H1 (cell line): ENCODE results near the gene TEX48. TPM values are rescaled to one million over a fixed set of nuclear protein-coding genes. Genes with fewer than 3 reads are reported as not detected.

Experiments
- CTCF ChIA-PET: fragments of 300-600 bp; sonication (Branson Sonifier 250); formaldehyde crosslinking; loops from one replicate; lab custom pipeline; 2021; ENCODE audit not compliant: partially characterized antibody; lab: Charles Lee
- POLR2A ChIA-PET: fragments of 300-600 bp; sonication (Branson Sonifier 250); formaldehyde crosslinking; loops from one replicate; lab custom pipeline; 2021; ENCODE audit warnings: inconsistent platforms; ENCODE audit not compliant: partially characterized antibody; lab: Charles Lee
- DNase-seq, 2 experiments: peaks; one replicate each; pipeline versions ENCODE4 v3.0.0 to v3.0.0-alpha.2; 2010 to 2022; ENCODE audit warnings: low spot score in 2 of 2, low read depth in 1 of 2, mixed read lengths in 1 of 2
- FAIRE-seq: peaks from 2 replicates; lab custom pipeline; 2011; peaks lifted over from hg19 to GRCh38; lab: Jason Lieb, UNC
- H2AFZ ChIP-seq: 2 replicates; pipeline ENCODE4 v1.8.1; 2012; ENCODE audit warnings: low read length, inconsistent platforms
- H2AK5ac ChIP-seq: 2 replicates; pipeline ENCODE4 v1.6.1; 2013; ENCODE audit warnings: low read depth, low read length
- H2BK120ac ChIP-seq: replicated peaks from 2 replicates; pipeline ENCODE3; 2013; ENCODE audit warnings: low read depth, low read length, inconsistent platforms
- H2BK12ac ChIP-seq: 2 replicates; pipeline ENCODE4 v1.6.1; 2013; ENCODE audit warnings: low read depth, low read length
- H2BK15ac ChIP-seq: 2 replicates; pipeline ENCODE4 v1.6.1; 2013; ENCODE audit warnings: low read length
- H2BK20ac ChIP-seq: 2 replicates; pipeline ENCODE4 v1.6.1; 2013; ENCODE audit warnings: low read length
- H2BK5ac ChIP-seq: 2 replicates; pipeline ENCODE4 v1.6.1; 2013; ENCODE audit warnings: low read depth, low read length
- H3K14ac ChIP-seq: 2 replicates; pipeline ENCODE4 v1.6.1; 2013; ENCODE audit warnings: inconsistent platforms; ENCODE audit not compliant: insufficient read length
- H3K18ac ChIP-seq: 2 replicates; pipeline ENCODE4 v1.6.1; 2013; ENCODE audit warnings: low read length; ENCODE audit errors: extremely low read depth
- H3K23ac ChIP-seq: 2 replicates; pipeline ENCODE4 v1.6.1; 2013; ENCODE audit warnings: inconsistent platforms; ENCODE audit not compliant: insufficient read length
- H3K23me2 ChIP-seq: 2 replicates; pipeline ENCODE4 v1.6.1; 2013; ENCODE audit warnings: low read depth, low read length
- H3K27ac ChIP-seq: 2 replicates; pipeline ENCODE4 v1.6.1; 2011; ENCODE audit warnings: low read depth, low read length, inconsistent platforms
- H3K27me3 ChIP-seq, 4 experiments: replicated peaks in 1 of 4; 1 replicate in 1 of 4; 2 replicates in 3 of 4; pipeline versions ENCODE4 v1.6.1 to v1.8.1; 2011 to 2013; ENCODE audit warnings: low read length in 3 of 4, mild to moderate bottlenecking in 3 of 4, inconsistent platforms in 2 of 4, mixed read lengths in 2 of 4, moderate library complexity in 1 of 4; ENCODE audit not compliant: control insufficient read depth in 3 of 4, insufficient read depth in 3 of 4; ENCODE audit errors: extremely low read depth in 1 of 4
- H3K36me3 ChIP-seq, 4 experiments: 2 replicates each; pipeline versions ENCODE4 v1.6.1 to v1.8.1; 2011 to 2013; ENCODE audit warnings: mild to moderate bottlenecking in 4 of 4, low read length in 3 of 4, moderate library complexity in 2 of 4, control low read depth in 1 of 4, inconsistent platforms in 1 of 4; ENCODE audit not compliant: insufficient read depth in 4 of 4, control insufficient read depth in 2 of 4
- H3K4ac ChIP-seq: replicated peaks from 2 replicates; pipeline ENCODE3; 2013; ENCODE audit warnings: low read length, low read depth, mixed read lengths, inconsistent platforms; ENCODE audit not compliant: insufficient read length
- H3K4me1 ChIP-seq, 4 experiments: replicated peaks in 1 of 4; 1 replicate in 1 of 4; 2 replicates in 3 of 4; pipeline versions ENCODE4 v1.6.1 to v1.8.1; 2011 to 2013; ENCODE audit warnings: low read length in 3 of 4, inconsistent platforms in 2 of 4, mixed read lengths in 1 of 4; ENCODE audit not compliant: insufficient read depth in 4 of 4, control insufficient read depth in 3 of 4
- H3K4me2 ChIP-seq, 2 experiments: 2 replicates each; pipeline versions ENCODE4 v1.6.1 to v1.8.1; 2011 to 2013; ENCODE audit warnings: low read depth in 2 of 2, low read length in 2 of 2, control low read depth in 1 of 2, inconsistent platforms in 1 of 2, mild to moderate bottlenecking in 1 of 2; ENCODE audit not compliant: insufficient read depth in 1 of 2
- H3K4me3 ChIP-seq, 4 experiments: fragments of 200-600, 300-600 bp in 1 of 4; sonication (generic), shearing (Covaris generic), sonication (Bioruptor Twin) in 1 of 4; 2 replicates each; pipeline versions ENCODE4 v1.5.1 to v1.8.1; 2011 to 2016; ENCODE audit warnings: low read length in 4 of 4, low read depth in 3 of 4, control low read depth in 2 of 4, inconsistent platforms in 2 of 4, mild to moderate bottlenecking in 2 of 4, mixed read lengths in 1 of 4, moderate library complexity in 1 of 4; ENCODE audit not compliant: insufficient read depth in 2 of 4; ENCODE audit errors: extremely low read depth in 1 of 4
- H3K56ac ChIP-seq: replicated peaks from 2 replicates; pipeline ENCODE3; 2013; ENCODE audit warnings: low read depth, mild to moderate bottlenecking, mixed read lengths, low read length, inconsistent platforms; ENCODE audit not compliant: insufficient read length
- H3K79me1 ChIP-seq: 2 replicates; pipeline ENCODE4 v1.6.1; 2013; ENCODE audit warnings: low read depth, low read length, control low read depth
- H3K79me2 ChIP-seq, 2 experiments: 2 replicates each; pipeline versions ENCODE4 v1.6.1 to v1.8.1; 2012 to 2013; ENCODE audit warnings: low read length in 2 of 2, mild to moderate bottlenecking in 2 of 2, inconsistent platforms in 1 of 2; ENCODE audit not compliant: insufficient read depth in 2 of 2, control insufficient read depth in 1 of 2
- H3K9ac ChIP-seq, 4 experiments: replicated peaks in 1 of 4; 1 replicate in 1 of 4; 2 replicates in 3 of 4; pipeline versions ENCODE4 v1.6.1 to v1.8.1; 2011 to 2013; ENCODE audit warnings: low read depth in 3 of 4, low read length in 3 of 4, control low read depth in 2 of 4, mild to moderate bottlenecking in 2 of 4, moderate library complexity in 2 of 4, inconsistent platforms in 1 of 4; ENCODE audit errors: extremely low read depth in 1 of 4
- H3K9me3 ChIP-seq, 2 experiments: 2 replicates each; pipeline versions ENCODE4 v1.6.1 to v1.8.1; 2012 to 2013; ENCODE audit warnings: mild to moderate bottlenecking in 2 of 2, moderate library complexity in 2 of 2, control low read depth in 1 of 2, inconsistent platforms in 1 of 2, low read depth in 1 of 2, low read length in 1 of 2, mixed read lengths in 1 of 2; ENCODE audit not compliant: insufficient read depth in 2 of 2
- H4K20me1 ChIP-seq, 2 experiments: replicated peaks in 1 of 2; 2 replicates each; pipeline versions ENCODE3 to v1.8.1; 2011 to 2013; ENCODE audit warnings: inconsistent platforms in 2 of 2, low read length in 2 of 2, mild to moderate bottlenecking in 1 of 2; ENCODE audit not compliant: insufficient read depth in 2 of 2, control insufficient read depth in 1 of 2
- H4K5ac ChIP-seq: 2 replicates; pipeline ENCODE4 v1.6.1; 2013; ENCODE audit warnings: low read length, low read depth, mixed read lengths, inconsistent platforms; ENCODE audit not compliant: insufficient read length
- H4K8ac ChIP-seq: 2 replicates; pipeline ENCODE4 v1.8.0; 2013; ENCODE audit warnings: mild to moderate bottlenecking, moderate library complexity, low read length, inconsistent platforms; ENCODE audit not compliant: insufficient read depth; ENCODE audit errors: extremely low read depth
- H4K91ac ChIP-seq: replicated peaks from 2 replicates; pipeline ENCODE3; 2013; ENCODE audit warnings: low read length, mixed read lengths, inconsistent platforms; ENCODE audit not compliant: insufficient read length
- BRCA1 ChIP-seq: IDR thresholded peaks from 2 replicates; pipeline ENCODE4 v1.6.1; 2012; ENCODE audit warnings: low read depth, low read length, improper control_type of control experiment
- CHD1 ChIP-seq: IDR thresholded peaks from 2 replicates; pipeline ENCODE4 v1.6.1; 2012; ENCODE audit warnings: low read depth, low read length, improper control_type of control experiment
- CREB1 ChIP-seq: IDR thresholded peaks from 2 replicates; pipeline ENCODE4 v1.6.1; 2012; ENCODE audit warnings: inconsistent platforms
- FOSL1 ChIP-seq: IDR thresholded peaks from 2 replicates; pipeline ENCODE4 v1.6.1; 2011; ENCODE audit warnings: mild to moderate bottlenecking, low read depth, low read length, moderate library complexity; ENCODE audit not compliant: insufficient read depth
- HDAC2 ChIP-seq, 2 experiments: fragments of 300-600 bp in 1 of 2; sonication (generic) in 1 of 2; IDR thresholded peaks; 2 replicates each; pipeline ENCODE4 v1.6.1; 2011 to 2012; ENCODE audit warnings: low read depth in 2 of 2, low read length in 2 of 2, mild to moderate bottlenecking in 2 of 2, moderate library complexity in 2 of 2, borderline replicate concordance in 1 of 2, inconsistent platforms in 1 of 2
- NANOG ChIP-seq: IDR thresholded peaks from 2 replicates; pipeline ENCODE4 v1.6.1; 2011; ENCODE audit warnings: low read length, low read depth, mild to moderate bottlenecking, inconsistent platforms; ENCODE audit not compliant: insufficient read depth, poor library complexity, severe bottlenecking
- SIN3A ChIP-seq, 2 experiments: IDR thresholded peaks in 1 of 2; conservative IDR thresholded peaks in 1 of 2; 2 replicates each; pipeline ENCODE4 v1.6.1; 2011 to 2012; ENCODE audit warnings: low read length in 2 of 2, improper control_type of control experiment in 1 of 2, low read depth in 1 of 2, mild to moderate bottlenecking in 1 of 2
- TAF1 ChIP-seq: IDR thresholded peaks from 2 replicates; pipeline ENCODE4 v1.6.1; 2011; ENCODE audit warnings: mild to moderate bottlenecking, low read depth, low read length
- TEAD4 ChIP-seq: IDR thresholded peaks from 2 replicates; pipeline ENCODE4 v1.6.1; 2012; ENCODE audit warnings: low read depth, low read length, inconsistent platforms, mixed read lengths
- WGBS, 2 experiments: shearing (Covaris generic) in 1 of 2; methylation state at CpG; one replicate each; pipeline versions ENCODE4 v1.1.6 to v1.1.7; 2013 to 2015; ENCODE audit warnings: low lambda C conversion rate in 2 of 2, mixed read lengths in 2 of 2, inconsistent platforms in 1 of 2, low coverage in 1 of 2, missing lambda C conversion rate in 1 of 2; ENCODE audit not compliant: insufficient replicate concordance in 2 of 2, insufficient coverage in 1 of 2, insufficient read length in 1 of 2; ENCODE audit errors: extremely low coverage in 1 of 2, missing lambda C conversion rate in 1 of 2; 5-methylcytosine and 5-hydroxymethylcytosine counted together
- polyA plus RNA-seq, 7 experiments: library from polyadenylated mRNA; depleted of rRNA in 3 of 7; stranded (reverse) in 5 of 7; unstranded in 2 of 7; fragments of >200 nt in 5 of 7; fragments of 200-250 nt in 2 of 7; gene quantifications; 1 replicate in 5 of 7; 2 replicates in 1 of 7; 4 replicates in 1 of 7; pipeline versions ENCODE4 v1.2.1 to v1.2.3, GENCODE V29; 2011 to 2013; ENCODE audit warnings: missing spikeins in 2 of 7, mixed read lengths in 2 of 7
- total RNA-seq: library from RNA; stranded (reverse); fragmentation: NEBNext Ultra II Directional; extraction: Animal tissue kit (Norgen Biotek cat#: 25700); gene quantifications from 2 replicates; pipeline ENCODE4 v1.2.1, GENCODE V29; 2021
- TF ChIP-seq, protein P1 (sequence below): IDR thresholded peaks from 2 replicates; pipeline ENCODE4 v1.6.1; 2012; ENCODE audit warnings: low read length, inconsistent platforms
- TF ChIP-seq, protein P2 (sequence below): IDR thresholded peaks from 2 replicates; pipeline ENCODE4 v1.6.1; 2011; ENCODE audit warnings: low read length, improper control_type of control experiment

TEX48 gene
- total and polyA plus RNA-seq, 2 of the 8 experiments (the other 6 are each of a cell fraction or from before 2014, with no cell fraction given) = not detected

DNA sequence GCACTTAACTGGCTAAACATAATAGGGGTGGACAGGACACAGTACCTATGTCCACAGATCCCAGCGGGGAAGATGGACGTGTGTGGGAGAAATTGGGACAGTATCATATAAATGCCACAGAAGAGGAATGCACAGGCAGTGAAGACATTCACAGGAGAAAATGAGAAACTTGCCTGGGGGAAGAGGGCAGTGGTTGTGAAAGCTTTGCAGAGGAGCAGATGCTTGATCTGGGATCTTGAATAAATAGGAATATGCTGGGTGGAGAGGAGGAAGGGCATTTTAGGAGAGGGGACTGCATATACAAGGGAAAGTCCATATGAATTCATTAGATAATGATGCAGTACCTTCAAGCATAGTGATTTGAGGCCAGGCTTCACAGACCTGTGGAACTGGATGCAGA is 57.3 kb downstream of the TEX48 start:
- FAIRE-seq (no peak), DNase-seq (no peak)
- no peak overlapping the region for H4K8ac ChIP-seq
- ChIA-PET CTCF (interaction anchor here (1.2 kb wide), 1 partner anchor 28 kb away, joined by 3 read pairs; no protein-coding TSS in a partner anchor), POLR2A (interaction anchor here (1.3 kb wide), 1 partner anchor 11 kb away, joined by 4 read pairs; no protein-coding TSS in a partner anchor)
- no peak overlapping the region for H3K14ac ChIP-seq
- 92% methylated on average over 2 of the region's 2 CpGs; no CpG with 5 or more reads in 1 of the 2 experiments for WGBS, 2 experiments
- H4K20me1 ChIP-seq = peaks cover 0 to 7% of the 10 kb centered on the region in 2 experiments
- H3K18ac ChIP-seq = no peak overlapping the region
- H2BK20ac ChIP-seq = no peak overlapping the region
- H3K4ac ChIP-seq = no peak overlapping the region
- no peak overlapping the region for H2AFZ ChIP-seq
- H3K27me3 ChIP-seq = no peaks in the 10 kb centered on the region
- H2BK5ac ChIP-seq = no peak overlapping the region
- no peak overlapping the region for H2BK15ac ChIP-seq
- no peaks in the 10 kb centered on the region for H3K4me1 ChIP-seq
- H3K4me3 ChIP-seq = no peak overlapping the region
- no peaks in the 10 kb centered on the region for H3K79me2 ChIP-seq
- H4K91ac ChIP-seq = no peak overlapping the region
- no peak overlapping the region for H4K5ac ChIP-seq
- no peaks in the 10 kb centered on the region for H3K9me3 ChIP-seq
- no peak overlapping the region for H2BK120ac ChIP-seq
- H3K27ac ChIP-seq = no peak overlapping the region
- no peak overlapping the region for H2BK12ac ChIP-seq
- no peak overlapping the region for H2AK5ac ChIP-seq
- no peak overlapping the region for H3K56ac ChIP-seq
- no peak overlapping the region for H3K23ac ChIP-seq
- H3K36me3 ChIP-seq = no peaks in the 10 kb centered on the region
- H3K79me1 ChIP-seq = no peaks in the 10 kb centered on the region
- no peak overlapping the region for H3K9ac ChIP-seq
- no peaks in the 10 kb centered on the region for H3K23me2 ChIP-seq
- H3K4me2 ChIP-seq = no peak overlapping the region
- TF ChIP-seq HDAC2 (IDR thresholded peaks at IDR 0.05; ENCODE audit: borderline replicate concordance in 1 of 2, low read depth in 2 of 2, low read length in 2 of 2) = no peak
- TF ChIP-seq SIN3A (conservative IDR thresholded peaks at IDR 0.05 in 1 of 2, IDR thresholded peaks at IDR 0.05 in 1 of 2; ENCODE audit: low read depth in 1 of 2, low read length in 2 of 2) = no peak
- TF ChIP-seq CHD1 = no peak
- TF ChIP-seq CREB1 = no peak
- no peak for TF ChIP-seq TEAD4
- no peak for TF ChIP-seq FOSL1
- TF ChIP-seq TAF1 = no peak
- no peak for TF ChIP-seq NANOG
- TF ChIP-seq, protein P1, sequence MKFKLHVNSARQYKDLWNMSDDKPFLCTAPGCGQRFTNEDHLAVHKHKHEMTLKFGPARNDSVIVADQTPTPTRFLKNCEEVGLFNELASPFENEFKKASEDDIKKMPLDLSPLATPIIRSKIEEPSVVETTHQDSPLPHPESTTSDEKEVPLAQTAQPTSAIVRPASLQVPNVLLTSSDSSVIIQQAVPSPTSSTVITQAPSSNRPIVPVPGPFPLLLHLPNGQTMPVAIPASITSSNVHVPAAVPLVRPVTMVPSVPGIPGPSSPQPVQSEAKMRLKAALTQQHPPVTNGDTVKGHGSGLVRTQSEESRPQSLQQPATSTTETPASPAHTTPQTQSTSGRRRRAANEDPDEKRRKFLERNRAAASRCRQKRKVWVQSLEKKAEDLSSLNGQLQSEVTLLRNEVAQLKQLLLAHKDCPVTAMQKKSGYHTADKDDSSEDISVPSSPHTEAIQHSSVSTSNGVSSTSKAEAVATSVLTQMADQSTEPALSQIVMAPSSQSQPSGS = no peak
- TF ChIP-seq BRCA1 = no peak
- TF ChIP-seq, protein P2, sequence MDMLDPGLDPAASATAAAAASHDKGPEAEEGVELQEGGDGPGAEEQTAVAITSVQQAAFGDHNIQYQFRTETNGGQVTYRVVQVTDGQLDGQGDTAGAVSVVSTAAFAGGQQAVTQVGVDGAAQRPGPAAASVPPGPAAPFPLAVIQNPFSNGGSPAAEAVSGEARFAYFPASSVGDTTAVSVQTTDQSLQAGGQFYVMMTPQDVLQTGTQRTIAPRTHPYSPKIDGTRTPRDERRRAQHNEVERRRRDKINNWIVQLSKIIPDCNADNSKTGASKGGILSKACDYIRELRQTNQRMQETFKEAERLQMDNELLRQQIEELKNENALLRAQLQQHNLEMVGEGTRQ = no peak
